Activated T-cell treated with anti-CD3 and anti-CD28 coated beads, Interleukin-2, amount 50 U/mL, for 4 hours (primary cell): ENCODE data around the gene AGRN. TPM values are rescaled to one million over a fixed set of nuclear protein-coding genes. Genes with fewer than 3 reads are reported as not detected.
"Not testable (repeated sequence)": the region's sequence is repeated elsewhere in the genome, so short reads cannot be mapped to it uniquely, and the experiment has no call there.

Source experiments
- ATAC-seq, 2 donors: fragments of 200-7000 bp; cut with Tn5 transposase; one replicate each; pipeline ENCODE4 v1.10.0; 2021
- DNase-seq: peaks from one replicate; pipeline ENCODE4 v3.0.0-alpha.2; 2020
- H3K27me3 Mint-ChIP-seq: one replicate; pipeline ENCODE4 v1.8.0; 2021; ENCODE audit warnings: low read depth, mixed read lengths
- H3K36me3 Mint-ChIP-seq: one replicate; pipeline ENCODE4 v1.8.0; 2022; ENCODE audit warnings: mixed read lengths; ENCODE audit not compliant: insufficient read depth
- H3K4me1 Mint-ChIP-seq: one replicate; pipeline ENCODE4 v1.8.0; 2021; ENCODE audit warnings: low read depth, mixed read lengths
- H3K4me3 Mint-ChIP-seq: one replicate; pipeline ENCODE4 v1.8.0; 2021; ENCODE audit warnings: mild to moderate bottlenecking, moderate library complexity, mixed read lengths
- H3K9me3 Mint-ChIP-seq: one replicate; pipeline ENCODE4 v1.8.0; 2021; ENCODE audit warnings: mixed read lengths
- total RNA-seq, 3 donors: library from RNA; stranded (reverse); gene quantifications; one replicate each; pipeline ENCODE4 v1.2.1, GENCODE V29; 2021

Gene AGRN
- total RNA-seq, 3 donors from 2014 or later: 12.0 to 18.0 (median 15.2) TPM

DNA sequence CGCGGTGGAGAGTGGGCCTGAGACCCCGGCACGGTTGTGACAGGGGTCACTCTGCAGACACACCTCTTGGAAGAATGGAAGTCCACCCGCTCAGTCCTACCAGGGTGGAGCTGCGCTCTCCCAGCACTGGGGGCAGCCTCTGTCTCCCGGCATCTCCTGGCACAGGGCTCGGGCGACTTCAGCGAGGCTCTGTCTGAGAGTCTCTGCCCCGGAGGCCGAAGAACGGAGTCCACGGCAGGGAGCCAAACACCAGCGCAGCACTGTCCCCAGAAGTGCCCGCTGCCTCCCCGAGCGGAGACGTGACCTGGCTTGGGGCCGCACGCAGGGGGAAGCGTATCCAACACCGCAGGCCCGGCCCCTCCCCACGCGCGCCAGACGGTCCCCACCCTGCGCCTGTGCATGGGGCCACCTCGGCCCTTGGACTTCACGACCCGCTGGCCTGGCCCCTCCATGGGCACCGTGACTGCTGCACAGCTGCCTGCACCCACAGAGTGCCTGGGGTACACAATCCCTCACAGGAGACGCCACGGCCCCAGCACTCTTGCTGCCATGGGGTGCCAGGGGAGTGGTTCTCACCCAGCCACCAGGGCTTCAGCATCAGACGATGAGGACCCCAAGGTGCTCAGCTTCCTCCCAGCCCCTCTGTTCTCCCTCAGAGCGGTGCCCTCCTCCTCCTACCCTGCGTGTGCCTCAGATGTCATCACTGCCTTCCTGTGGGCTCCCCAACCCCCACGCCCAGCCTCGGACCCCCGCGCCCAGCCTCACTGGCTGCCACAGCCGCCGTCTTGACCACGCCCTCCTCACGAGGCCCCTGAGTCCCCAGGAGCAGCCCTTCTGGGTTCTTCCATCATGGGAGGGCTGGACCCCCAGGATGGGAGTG, 69.1 kb downstream of the AGRN start:
- DNase-seq: peak; percentile 4

DNA sequence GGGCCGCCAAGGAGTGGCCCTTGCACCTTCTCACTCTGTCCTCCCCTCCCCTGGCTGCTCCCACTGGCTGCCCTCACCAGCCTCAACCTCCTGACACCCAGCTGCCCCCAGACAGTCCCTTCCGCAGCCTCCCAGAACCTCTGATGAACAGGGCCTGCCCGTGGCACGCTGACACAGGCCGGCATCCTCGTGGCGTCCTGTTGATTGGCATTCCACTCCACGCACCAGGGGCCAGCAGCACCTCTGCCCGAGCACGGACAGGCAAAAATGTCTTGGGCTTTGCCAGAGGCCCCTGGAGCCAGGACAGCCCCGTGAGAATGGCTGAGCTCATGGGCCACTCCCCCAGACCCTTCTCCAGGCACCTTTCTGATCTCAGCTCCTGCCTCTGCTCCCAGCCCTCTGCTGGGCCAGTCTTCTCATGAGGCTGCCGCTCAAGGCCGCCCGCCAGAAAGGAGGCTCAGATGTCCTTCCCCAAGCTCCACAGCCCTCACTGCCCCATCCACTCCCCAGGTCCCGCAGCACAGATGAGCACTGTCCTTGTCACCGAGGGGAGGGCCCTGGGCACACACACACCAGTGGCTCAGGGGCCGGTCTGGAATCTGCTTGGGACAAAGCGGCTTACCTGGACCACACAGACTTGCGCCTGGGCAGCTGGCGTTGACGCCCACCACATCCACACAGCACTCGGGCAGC, 70.0 kb downstream of the AGRN start:
- DNase-seq: no peak
- ATAC-seq: no peak
- Mint-ChIP-seq H3K27me3 (no peaks in the 10 kb centered on the region), H3K4me3 (no peak overlapping the region), H3K36me3 (peaks cover 3% of the 10 kb centered on the region), H3K9me3 (no peaks in the 10 kb centered on the region), H3K4me1 (peaks cover 4% of the 10 kb centered on the region)

More for the DNA sequence above, 69.1 kb downstream of the AGRN start:
- Mint-ChIP-seq H3K36me3 (peaks cover 3% of the 10 kb centered on the region), H3K9me3 (no peaks in the 10 kb centered on the region), H3K4me3 (no peak overlapping the region), H3K27me3 (no peaks in the 10 kb centered on the region), H3K4me1 (peaks cover 4% of the 10 kb centered on the region)
- ATAC-seq: no peak

DNA sequence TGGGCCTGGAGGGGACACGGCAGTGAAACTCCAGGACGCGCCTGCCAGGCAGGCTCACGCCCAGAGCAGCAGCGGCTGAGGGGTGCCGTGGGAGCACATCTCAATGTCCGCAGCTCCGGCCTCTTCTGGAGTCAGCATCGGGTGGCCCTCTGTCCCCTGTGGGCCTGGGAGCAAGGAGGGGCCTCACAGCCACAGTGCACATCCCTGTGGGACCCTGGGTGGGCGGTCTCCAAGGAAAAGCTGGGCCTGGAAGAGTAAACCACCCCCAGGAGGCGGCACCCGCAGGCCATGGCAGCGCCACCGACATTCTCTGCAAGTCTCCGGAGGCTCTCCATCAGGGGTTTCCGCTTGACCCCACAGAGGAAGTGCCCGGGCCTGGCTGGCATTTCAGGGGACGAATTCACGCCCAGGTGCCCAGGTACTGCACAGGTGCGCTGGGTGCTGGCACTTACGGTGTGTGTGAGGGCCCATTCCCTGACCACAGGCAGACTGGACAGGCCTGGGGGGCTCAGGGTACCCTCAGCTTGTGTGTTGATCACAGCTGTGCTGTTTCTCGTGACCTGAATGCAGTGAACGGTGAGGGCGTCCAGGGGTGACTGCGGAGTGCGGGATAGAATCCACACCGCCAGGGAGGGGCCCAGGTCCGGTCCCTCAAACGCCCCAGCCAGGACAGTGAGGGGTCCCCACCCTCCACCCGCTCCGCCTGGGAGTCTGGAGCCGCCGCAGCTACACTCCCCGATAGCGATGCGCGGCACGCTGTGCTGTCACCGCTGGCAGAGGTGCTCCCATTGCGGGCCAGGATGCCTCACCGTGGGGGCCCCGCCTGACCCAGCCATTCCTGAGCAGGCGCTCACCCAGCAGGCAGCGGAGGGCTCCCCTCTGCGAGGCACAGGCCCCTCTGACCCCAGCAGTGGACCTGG, 70.8 kb downstream of the AGRN start:
- ATAC-seq (no peak), DNase-seq (peak; percentile 4)
- Mint-ChIP-seq H3K4me1 (peaks cover 4% of the 10 kb centered on the region), H3K9me3 (no peaks in the 10 kb centered on the region), H3K27me3 (no peaks in the 10 kb centered on the region), H3K36me3 (peaks cover 3% of the 10 kb centered on the region), H3K4me3 (no peak overlapping the region)

DNA sequence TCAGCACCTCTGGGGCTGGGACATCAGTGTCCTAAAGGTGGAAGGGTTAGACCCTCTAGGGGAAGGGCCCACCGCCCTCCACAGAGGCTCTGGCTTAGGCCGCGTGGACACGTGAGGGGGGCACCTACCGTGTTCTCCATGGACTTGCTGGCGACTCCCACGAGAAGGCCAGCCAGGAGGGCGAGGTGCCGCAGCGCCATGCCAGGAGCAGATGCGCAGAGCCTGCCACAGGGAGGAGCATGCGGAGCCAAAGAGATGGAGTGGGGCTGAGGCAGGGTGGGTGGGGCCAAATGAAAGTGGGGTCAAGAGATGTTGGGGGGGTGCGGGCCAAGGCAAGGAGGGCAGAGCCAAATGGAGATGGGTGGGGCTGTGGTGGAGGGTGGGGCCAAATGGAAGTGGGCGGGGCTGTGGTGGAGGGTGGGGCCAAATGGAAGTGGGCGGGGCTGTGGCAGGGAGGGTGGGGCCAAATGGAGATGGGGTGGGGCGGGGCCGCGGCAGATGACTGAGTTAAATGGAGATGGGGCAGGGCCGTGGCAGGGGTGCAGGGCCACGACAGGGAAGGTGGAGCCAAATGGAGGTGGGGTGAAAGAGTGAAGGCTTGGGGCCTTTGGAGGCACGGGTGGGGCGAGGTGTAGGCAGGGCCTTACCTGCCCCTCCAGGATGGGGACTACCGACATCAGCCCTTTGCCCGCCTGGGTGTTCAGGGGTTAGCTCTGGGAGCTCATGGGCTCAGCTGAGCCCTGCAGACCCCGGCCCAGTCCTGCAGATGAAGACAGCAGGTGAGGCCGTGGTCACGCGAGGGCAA, 71.6 kb downstream of the AGRN start:
- Mint-ChIP-seq H3K4me3 (no peak overlapping the region), H3K27me3 (no peaks in the 10 kb centered on the region), H3K36me3 (peaks cover 3% of the 10 kb centered on the region), H3K9me3 (no peaks in the 10 kb centered on the region), H3K4me1 (peaks cover 4% of the 10 kb centered on the region)
- peak; percentile 38 to 59 for ATAC-seq
- DNase-seq: peak; percentile 4

DNA sequence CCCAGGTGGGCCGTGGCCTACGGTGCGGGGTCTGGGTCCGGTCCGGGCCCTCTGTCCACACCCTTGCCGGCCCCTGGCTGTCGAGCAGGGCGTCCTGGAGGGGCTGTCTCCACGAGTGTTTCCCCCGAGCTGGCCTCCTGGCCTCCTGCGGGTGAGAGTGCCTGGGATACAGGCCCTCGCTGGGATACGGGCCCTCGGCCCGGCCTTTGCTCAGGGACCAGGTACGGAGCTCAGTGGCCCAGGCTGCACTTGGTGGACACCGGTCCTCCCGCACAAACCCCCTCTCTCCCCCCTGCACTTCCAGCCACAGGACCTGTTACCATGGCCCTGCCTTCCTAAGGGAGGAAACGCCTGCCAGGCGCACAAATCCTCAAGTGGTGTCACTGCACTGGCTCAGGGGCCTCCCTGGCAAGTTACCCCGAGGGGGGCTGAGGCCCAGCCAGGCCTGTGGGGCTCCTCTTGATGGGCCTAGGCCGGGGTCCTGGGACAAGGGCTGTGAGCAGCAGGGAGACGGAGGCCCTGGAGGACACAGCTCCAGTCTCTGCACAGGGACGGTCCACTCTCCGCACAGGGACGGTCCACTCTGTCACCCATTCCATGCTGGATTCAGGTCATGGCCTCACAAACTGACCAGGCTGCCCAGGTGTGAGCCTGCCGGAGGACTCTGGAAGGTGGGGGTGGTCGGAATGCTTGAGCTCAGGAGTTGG, 72.4 kb downstream of the AGRN start:
- Mint-ChIP-seq H3K4me3 (no peak overlapping the region), H3K9me3 (no peaks in the 10 kb centered on the region), H3K27me3 (no peaks in the 10 kb centered on the region), H3K4me1 (peaks cover 4% of the 10 kb centered on the region), H3K36me3 (peaks cover 3% of the 10 kb centered on the region)
- ATAC-seq: no peak
- DNase-seq: peak; percentile 4

DNA sequence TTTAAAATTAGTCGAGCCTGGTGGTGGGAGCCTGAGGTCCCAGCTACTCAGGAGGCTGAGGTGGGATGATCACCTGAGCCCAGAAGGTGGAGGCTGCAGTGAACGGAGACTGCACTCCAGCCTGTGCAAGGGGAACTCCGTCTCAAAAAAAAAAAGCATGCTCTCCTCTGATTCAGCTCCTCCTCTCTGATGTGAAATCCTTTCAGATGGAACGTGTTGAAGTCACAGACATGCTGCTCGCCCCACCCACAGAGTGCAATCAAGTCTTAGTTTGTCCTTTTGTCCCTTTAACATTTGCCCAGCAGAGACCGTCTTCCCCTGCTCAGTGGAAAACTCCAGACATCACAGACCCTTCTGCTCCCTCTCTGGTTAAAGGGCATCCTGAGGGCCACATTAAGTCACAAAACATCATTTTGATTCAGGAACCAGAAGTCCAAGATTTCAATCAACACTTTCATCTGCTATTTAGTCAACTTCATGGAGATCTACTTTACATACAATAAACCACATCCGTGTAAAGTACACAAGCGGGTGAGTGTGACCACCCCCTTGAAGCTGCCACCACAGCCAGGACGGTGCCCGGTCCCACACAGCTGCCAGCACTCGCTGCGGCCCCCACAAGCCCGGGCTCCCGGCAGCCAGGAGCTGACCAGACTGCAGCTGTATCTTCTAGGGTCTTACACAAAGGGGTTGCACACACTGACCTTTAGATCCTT, 73.1 kb downstream of the AGRN start:
- Mint-ChIP-seq H3K36me3 (peaks cover 3% of the 10 kb centered on the region), H3K4me1 (peaks cover 8% of the 10 kb centered on the region), H3K27me3 (no peaks in the 10 kb centered on the region), H3K9me3 (no peaks in the 10 kb centered on the region), H3K4me3 (no peak overlapping the region)
- ATAC-seq (no peak), DNase-seq (peak; percentile 4)

DNA sequence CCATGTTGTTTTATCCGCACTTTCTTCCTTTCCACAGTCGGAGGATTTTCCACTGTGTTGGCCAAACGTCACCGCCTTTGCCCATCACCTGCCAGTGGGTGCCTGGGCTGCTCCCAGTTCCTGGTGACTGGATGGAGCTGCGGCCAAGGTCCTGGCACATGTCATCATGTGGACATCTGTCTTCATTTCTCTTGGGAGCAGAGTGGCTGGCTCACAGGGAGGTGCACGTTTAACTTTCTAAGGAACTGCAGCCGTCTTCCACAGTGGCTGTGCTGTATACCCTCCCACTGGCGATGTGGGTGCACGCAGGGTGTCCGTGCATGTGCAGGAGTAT, 73.7 kb downstream of the AGRN start:
- DNase-seq (peak; percentile 3), ATAC-seq (no peak)
- Mint-ChIP-seq H3K36me3 (peaks cover 4% of the 10 kb centered on the region), H3K4me1 (peaks cover 13% of the 10 kb centered on the region), H3K9me3 (peaks cover 1% of the 10 kb centered on the region), H3K27me3 (no peaks in the 10 kb centered on the region), H3K4me3 (no peak overlapping the region)

DNA sequence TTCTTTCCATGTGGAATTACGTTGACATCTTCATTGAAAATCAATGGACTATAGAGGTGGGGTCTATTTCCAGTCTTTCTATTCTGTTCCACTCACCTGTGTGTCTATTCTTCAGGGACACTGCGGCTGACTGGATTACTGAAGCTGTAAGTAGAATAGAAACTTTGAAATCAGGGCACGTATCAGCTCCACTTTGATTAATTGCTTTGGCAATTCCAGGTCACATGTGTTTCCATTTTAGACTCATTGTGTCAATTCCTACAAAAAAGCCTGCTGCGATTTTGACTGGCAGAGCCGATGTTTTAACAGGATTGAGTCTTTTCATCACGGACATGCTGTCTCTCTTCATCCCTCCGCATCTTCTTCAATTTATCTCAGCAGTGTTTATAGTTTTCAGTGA, 75.1 kb downstream of the AGRN start:
- H3K9me3 Mint-ChIP-seq: peaks cover 15% of the 10 kb centered on the region
- no peaks in the 10 kb centered on the region for H3K27me3 Mint-ChIP-seq
- H3K4me1 Mint-ChIP-seq: peaks cover 27% of the 10 kb centered on the region
- H3K36me3 Mint-ChIP-seq: peaks cover 5% of the 10 kb centered on the region
- ATAC-seq: no peak
- DNase-seq: no peak
- H3K4me3 Mint-ChIP-seq: no peak overlapping the region

DNA sequence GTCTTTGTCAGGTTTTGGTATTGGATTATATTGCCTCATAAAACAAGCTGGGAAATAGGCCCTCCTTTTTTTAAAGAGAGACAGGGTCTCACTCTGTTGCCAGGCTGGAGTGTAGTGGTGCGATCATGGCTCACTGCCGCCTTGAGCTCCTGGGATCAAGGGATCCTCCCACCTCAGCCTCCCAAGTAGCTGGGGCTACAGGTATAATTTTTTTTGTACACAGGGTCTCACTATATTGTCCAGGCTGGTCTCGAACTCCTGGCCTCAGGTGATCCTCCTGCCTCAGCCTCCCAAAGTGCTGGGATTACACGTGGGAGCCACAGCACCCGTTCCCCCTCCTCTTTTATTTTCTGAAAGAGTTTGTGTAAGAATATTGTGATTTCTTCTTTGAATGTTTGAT, 76.2 kb downstream of the AGRN start:
- Mint-ChIP-seq H3K4me1 (peaks cover 34% of the 10 kb centered on the region), H3K36me3 (peaks cover 10% of the 10 kb centered on the region), H3K9me3 (peaks cover 19% of the 10 kb centered on the region)
- not testable (repeated sequence) for H3K27me3 Mint-ChIP-seq, ATAC-seq, DNase-seq, H3K4me3 Mint-ChIP-seq

DNA sequence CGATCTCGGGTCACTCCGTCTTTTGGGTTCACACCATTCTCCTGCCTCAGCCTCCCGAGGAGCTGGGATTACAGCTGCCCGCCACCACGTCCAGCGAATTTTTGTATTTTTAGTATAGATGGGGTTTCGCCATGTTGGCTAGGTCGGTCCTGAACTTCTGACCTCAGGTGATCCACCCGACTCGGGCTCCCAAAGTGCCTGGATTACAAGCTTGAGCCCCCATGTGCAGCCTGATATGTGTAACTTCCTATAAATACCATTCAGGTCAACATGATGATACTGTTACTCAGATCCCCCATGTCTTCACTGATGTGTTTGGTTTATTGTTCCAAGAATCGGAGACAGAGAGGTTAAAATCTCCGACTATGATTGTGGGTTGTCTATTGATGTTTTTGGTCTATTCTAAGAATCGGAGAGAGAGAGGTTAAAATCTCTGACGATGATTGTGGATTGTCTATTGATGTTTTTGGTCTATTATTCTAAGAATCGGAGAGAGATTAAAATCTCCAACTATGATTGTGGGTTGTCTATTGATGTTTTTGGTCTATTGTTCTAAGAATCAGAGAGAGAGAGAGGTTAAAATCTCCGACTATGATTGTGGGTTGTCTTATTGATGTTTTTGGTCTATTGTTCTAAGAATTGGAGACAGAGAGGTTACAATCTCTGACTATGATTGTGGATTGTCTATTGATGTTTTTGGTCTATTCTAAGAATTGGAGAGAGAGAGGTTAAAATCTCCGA, 78.9 kb downstream of the AGRN start:
- DNase-seq (peak; percentile 8), ATAC-seq (peak in 1 of 2 donors; percentile 85)
- H3K4me1 Mint-ChIP-seq: peaks cover 41% of the 10 kb centered on the region
- H3K4me3 Mint-ChIP-seq: peak overlapping the region; percentile 8
- peaks cover 10% of the 10 kb centered on the region for H3K36me3 Mint-ChIP-seq
- peaks cover 19% of the 10 kb centered on the region for H3K9me3 Mint-ChIP-seq
- no peaks in the 10 kb centered on the region for H3K27me3 Mint-ChIP-seq

DNA sequence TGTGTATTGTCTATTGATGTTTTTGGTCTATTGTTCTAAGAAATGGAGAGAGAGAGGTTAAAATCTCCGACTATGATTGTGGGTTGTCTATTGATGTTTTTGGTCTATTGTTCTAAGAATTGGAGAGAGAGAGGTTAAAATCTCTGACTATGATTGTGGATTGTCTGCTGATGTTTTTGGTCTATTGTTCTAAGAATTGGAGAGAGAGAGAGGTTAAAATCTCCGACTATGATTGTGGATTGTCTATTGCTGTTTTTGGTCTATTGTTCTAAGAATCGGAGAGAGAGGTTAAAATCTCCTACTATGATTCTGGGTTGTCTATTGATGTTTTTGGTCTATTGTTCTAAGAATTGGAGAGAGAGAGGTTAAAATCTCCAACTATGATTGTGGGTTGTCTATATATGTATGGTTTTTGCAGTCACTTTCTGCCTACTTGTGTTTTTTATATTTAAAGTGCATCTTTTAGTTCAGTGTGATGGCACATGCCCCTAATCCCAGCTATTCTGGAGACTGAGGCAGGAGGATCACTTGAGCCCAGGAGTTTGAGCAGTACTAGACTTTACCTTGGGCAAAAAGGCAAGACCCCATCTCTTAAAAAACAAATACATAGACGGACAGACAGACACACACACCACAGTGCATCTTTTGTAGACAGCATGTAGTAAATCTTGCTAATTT, 79.7 kb downstream of the AGRN start:
- Mint-ChIP-seq H3K4me1 (peaks cover 49% of the 10 kb centered on the region), H3K27me3 (no peaks in the 10 kb centered on the region), H3K36me3 (peaks cover 10% of the 10 kb centered on the region), H3K4me3 (peak overlapping the region; percentile 8), H3K9me3 (peaks cover 19% of the 10 kb centered on the region)
- DNase-seq (no peak), ATAC-seq (peak in 1 of 2 donors; percentile 33)

DNA sequence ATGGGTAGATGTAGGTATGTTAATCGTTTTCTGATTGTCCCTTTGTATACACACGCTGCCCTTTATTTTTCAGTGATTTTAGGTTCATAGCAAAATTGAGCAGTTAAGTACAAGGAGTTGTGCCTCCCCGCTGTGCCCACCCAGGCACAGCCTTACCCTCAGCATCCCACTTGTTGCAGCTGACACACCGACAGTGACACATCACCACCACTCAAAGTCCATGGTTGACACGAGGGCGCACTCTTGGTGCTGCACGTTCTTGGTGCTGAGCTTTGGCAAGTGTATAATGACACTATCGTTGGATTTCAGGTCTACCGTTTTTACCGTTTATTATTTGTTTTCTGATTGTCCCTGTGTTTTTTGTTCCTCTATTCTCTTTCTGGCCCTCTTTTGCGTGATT, 80.4 kb downstream of the AGRN start:
- Mint-ChIP-seq H3K36me3 (peaks cover 10% of the 10 kb centered on the region), H3K4me1 (peaks cover 52% of the 10 kb centered on the region), H3K27me3 (no peaks in the 10 kb centered on the region), H3K4me3 (no peak overlapping the region), H3K9me3 (peaks cover 19% of the 10 kb centered on the region)
- no peak for DNase-seq
- ATAC-seq: no peak
